Measurements from ENCODE around the gene PHKA2.

PHKA2 gene

GRCh38 chrX:18887825-18888212 is 96.1 kb downstream of the PHKA2 start:
- no peaks in the 10 kb centered on the region for H3K9me3 ChIP-seq (ENCODE audit: insufficient read depth, low read depth, low read length)
- no peak overlapping the region for H3K4me3 ChIP-seq (ENCODE audit: low read length, poor library complexity, severe bottlenecking)
- H3K4me1 ChIP-seq (ENCODE audit: insufficient read depth, low read length, poor library complexity, severe bottlenecking): no peaks in the 10 kb centered on the region
- no peak overlapping the region for H3K9ac ChIP-seq (ENCODE audit: low read depth, low read length, poor library complexity, severe bottlenecking)
- H2AFZ ChIP-seq (ENCODE audit: low read length): no peak overlapping the region
- H3K9me2 ChIP-seq (replicated peaks; ENCODE audit: low read depth, low read length): no peaks in the 10 kb centered on the region
- H4K20me1 ChIP-seq (ENCODE audit: insufficient read depth, low read length, poor library complexity, severe bottlenecking): no peaks in the 10 kb centered on the region
- TF ChIP-seq CTCF (conservative IDR thresholded peaks at IDR 0.05; ENCODE audit: low read length): no peak
- TF ChIP-seq EZH2phosphoT487 (IDR thresholded peaks at IDR 0.05; ENCODE audit: borderline replicate concordance): no peak
- no peak overlapping the region for H3K4me2 ChIP-seq (ENCODE audit: low read depth, low read length, poor library complexity, severe bottlenecking)
- H3F3A ChIP-seq (ENCODE audit: low read depth): no peaks in the 10 kb centered on the region
- no peaks in the 10 kb centered on the region for H3K79me2 ChIP-seq (ENCODE audit: insufficient read depth, low read length)
- H3K36me3 ChIP-seq (ENCODE audit: insufficient read depth, low read length): no peaks in the 10 kb centered on the region
- no peaks in the 10 kb centered on the region for H3K27me3 ChIP-seq (ENCODE audit: insufficient read depth, low read length, poor library complexity, severe bottlenecking)

GRCh38 chrX:18887177-18887824 is 96.6 kb downstream of the PHKA2 start:
- H3F3A ChIP-seq (ENCODE audit: low read depth): no peaks in the 10 kb centered on the region
- H3K4me3 ChIP-seq (ENCODE audit: low read length, poor library complexity, severe bottlenecking): no peak overlapping the region
- H3K36me3 ChIP-seq (ENCODE audit: insufficient read depth, low read length): no peaks in the 10 kb centered on the region
- no peak overlapping the region for H3K9ac ChIP-seq (ENCODE audit: low read depth, low read length, poor library complexity, severe bottlenecking)
- no peak overlapping the region for H2AFZ ChIP-seq (ENCODE audit: low read length)
- no peak overlapping the region for H3K4me2 ChIP-seq (ENCODE audit: low read depth, low read length, poor library complexity, severe bottlenecking)
- H3K9me3 ChIP-seq (ENCODE audit: insufficient read depth, low read depth, low read length): no peaks in the 10 kb centered on the region
- no peaks in the 10 kb centered on the region for H3K4me1 ChIP-seq (ENCODE audit: insufficient read depth, low read length, poor library complexity, severe bottlenecking)
- H3K79me2 ChIP-seq (ENCODE audit: insufficient read depth, low read length): no peaks in the 10 kb centered on the region
- no peaks in the 10 kb centered on the region for H4K20me1 ChIP-seq (ENCODE audit: insufficient read depth, low read length, poor library complexity, severe bottlenecking)
- no peak for TF ChIP-seq CTCF (conservative IDR thresholded peaks at IDR 0.05; ENCODE audit: low read length)
- no peak for TF ChIP-seq EZH2phosphoT487 (IDR thresholded peaks at IDR 0.05; ENCODE audit: borderline replicate concordance)
- H3K27me3 ChIP-seq (ENCODE audit: insufficient read depth, low read length, poor library complexity, severe bottlenecking): no peaks in the 10 kb centered on the region
- no peaks in the 10 kb centered on the region for H3K9me2 ChIP-seq (replicated peaks; ENCODE audit: low read depth, low read length)

DNA sequence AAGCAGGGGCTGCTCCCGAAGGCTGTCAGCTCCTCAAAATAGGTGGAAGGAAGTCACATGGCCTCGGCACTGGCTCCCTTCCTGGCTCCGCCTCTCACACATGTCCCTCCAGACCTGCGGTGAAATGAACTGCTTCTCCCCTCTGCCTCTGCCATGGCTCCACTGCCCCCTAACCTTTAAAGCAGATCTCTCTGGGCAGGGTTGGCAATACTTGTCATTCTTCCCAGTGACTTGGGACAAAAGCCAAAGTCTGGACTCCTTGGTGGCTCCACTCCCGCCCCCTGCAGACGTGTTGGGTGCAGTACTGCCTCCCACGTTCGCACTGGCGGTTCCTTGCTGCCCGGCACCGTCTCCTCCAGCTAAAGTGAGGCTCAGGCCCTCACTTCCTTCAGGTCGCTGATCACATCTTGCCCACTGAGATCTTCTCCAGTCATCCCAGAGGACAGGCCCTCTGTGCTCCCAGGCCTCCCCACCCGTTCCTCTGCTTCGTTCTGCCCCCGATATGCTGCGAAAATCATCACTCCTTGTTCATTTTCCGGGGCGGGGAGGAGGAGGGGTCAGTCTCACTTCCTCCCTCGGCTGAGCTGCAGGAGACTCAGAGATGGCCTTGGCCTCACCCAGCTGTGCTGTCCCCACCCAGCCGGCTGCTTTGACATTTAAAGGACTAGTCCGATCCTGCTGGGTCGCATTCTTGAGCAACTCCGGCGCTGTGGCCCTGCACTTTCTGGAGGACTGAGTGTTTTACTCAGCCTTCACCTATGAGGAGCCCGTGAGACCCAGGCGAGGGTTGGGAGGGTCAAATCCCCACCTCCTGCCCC is 97.4 kb downstream of the PHKA2 start:
- Histone ChIP-seq H3K4me3 (ENCODE audit: low read length, poor library complexity, severe bottlenecking) (peak overlapping the region; percentile 65), H3K27me3 (ENCODE audit: insufficient read depth, low read length, poor library complexity, severe bottlenecking) (no peaks in the 10 kb centered on the region), H3K9me3 (ENCODE audit: insufficient read depth, low read depth, low read length) (no peaks in the 10 kb centered on the region), H2AFZ (ENCODE audit: low read length) (peak overlapping the region; percentile 66), H3K9me2 (replicated peaks; ENCODE audit: low read depth, low read length) (no peaks in the 10 kb centered on the region), H3K79me2 (ENCODE audit: insufficient read depth, low read length) (no peaks in the 10 kb centered on the region), H3K4me1 (ENCODE audit: insufficient read depth, low read length, poor library complexity, severe bottlenecking) (no peaks in the 10 kb centered on the region), H4K20me1 (ENCODE audit: insufficient read depth, low read length, poor library complexity, severe bottlenecking) (no peaks in the 10 kb centered on the region), H3F3A (ENCODE audit: low read depth) (no peaks in the 10 kb centered on the region), H3K9ac (ENCODE audit: low read depth, low read length, poor library complexity, severe bottlenecking) (peak overlapping the region; percentile 46), H3K36me3 (ENCODE audit: insufficient read depth, low read length) (no peaks in the 10 kb centered on the region), H3K4me2 (ENCODE audit: low read depth, low read length, poor library complexity, severe bottlenecking) (peak overlapping the region; percentile 70)
- TF ChIP-seq EZH2phosphoT487 (IDR thresholded peaks at IDR 0.05; ENCODE audit: borderline replicate concordance) (no peak), CTCF (conservative IDR thresholded peaks at IDR 0.05; ENCODE audit: low read length) (peak; percentile 43)

All from Loucy (cell line).